Naive thymus-derived CD8-positive, alpha-beta T cell (primary cell): ENCODE measurements around the gene ADGRA1. TPM values are rescaled to one million over a fixed set of nuclear protein-coding genes. Genes with fewer than 3 reads are reported as not detected.

ENCODE experiments used
- ATAC-seq, 2 donors: fragments of 150-1000 bp; cut with Tn5 transposase in 1 of 2; sonication (Bioruptor Pico), chemical (Tn5 transposase) in 1 of 2; 1 replicate in 1 of 2; 2 replicates in 1 of 2; pipeline ENCODE4 v1.10.0; 2021; ENCODE audit warnings: mild to moderate bottlenecking in 2 of 2, moderate library complexity in 2 of 2
- POLR2A ChIA-PET: fragments of 350-600 bp; sonication (Branson Sonifier 250); formaldehyde crosslinking; loops from one replicate; lab custom pipeline; 2021; ENCODE audit warnings: antibody characterized with exemption; lab: Charles Lee
- DNase-seq, 10 donors: peaks; one replicate each; pipeline versions ENCODE4 v3.0.0 to v3.0.0-alpha.2; 2020 to 2022
- H3K27ac Mint-ChIP-seq, 10 donors: one replicate each; pipeline ENCODE4 v1.8.0; 2020 to 2022; ENCODE audit warnings: mild to moderate bottlenecking in 10 of 10, mixed read lengths in 10 of 10, moderate library complexity in 4 of 10, inconsistent platforms in 1 of 10
- H3K27me3 Mint-ChIP-seq, 5 donors: one replicate each; pipeline ENCODE4 v1.8.0; 2021 to 2022; ENCODE audit warnings: mixed read lengths in 5 of 5
- H3K36me3 Mint-ChIP-seq, 3 donors: one replicate each; pipeline ENCODE4 v1.8.0; 2020 to 2022; ENCODE audit warnings: mixed read lengths in 3 of 3, mild to moderate bottlenecking in 2 of 3, inconsistent platforms in 1 of 3
- H3K4me1 Mint-ChIP-seq, 4 donors: one replicate each; pipeline ENCODE4 v1.8.0; 2021 to 2022; ENCODE audit warnings: mixed read lengths in 4 of 4
- H3K4me3 Mint-ChIP-seq, 10 donors: one replicate each; pipeline ENCODE4 v1.8.0; 2020 to 2022; ENCODE audit warnings: mild to moderate bottlenecking in 10 of 10, mixed read lengths in 10 of 10, moderate library complexity in 6 of 10, inconsistent platforms in 1 of 10
- H3K9me3 Mint-ChIP-seq, 9 donors: one replicate each; pipeline ENCODE4 v1.8.0; 2020 to 2022; ENCODE audit warnings: mixed read lengths in 9 of 9, mild to moderate bottlenecking in 3 of 9, inconsistent platforms in 1 of 9, moderate library complexity in 1 of 9
- polyA plus RNA-seq, 3 donors: library from polyadenylated mRNA; unstranded; fragments of 300-500 nt; fragmentation: Illumina TruSeq; gene quantifications; one replicate each; pipeline ENCODE4 v1.2.3, GENCODE V29; 2021
- total RNA-seq, 8 experiments: library from RNA in 2 of 8; stranded (reverse) in 2 of 8; gene quantifications; one replicate each; pipeline ENCODE4 v1.2.3 and lab custom pipeline; 2021 to 2026

The ADGRA1 gene
- total RNA-seq (not detected), polyA plus RNA-seq (not detected), total RNA-seq (lab: John Stamatoyannopoulos, UW) (0 reads per million in 6 experiments)

- POLR2A ChIA-PET = no interaction called here
- DNase-seq (no peak), ATAC-seq (no peak)
- Mint-ChIP-seq H3K9me3 (no peaks in the 10 kb centered on the region), H3K27ac (no peak within 1 kb of the TSS), H3K4me1 (peaks cover 0 to 6% (median 2%) of the 10 kb centered on the region in 4 donors), H3K36me3 (no peaks in the 10 kb centered on the region), H3K4me3 (no peak within 1 kb of the TSS), H3K27me3 (peaks cover 9 to 46% (median 21%) of the 10 kb centered on the region in 5 donors)
Observed at GRCh38 chr10:133087679-133088178, at the start of gene ADGRA1. TSS of gene ADGRA1 (plus strand) at chr10:133087924. CDS start at chr10:133088910, 986 bp downstream.

GRCh38 chr10:133038036-133038823, 49.5 kb upstream of the ADGRA1 start:
- Mint-ChIP-seq H3K4me3 (no peak overlapping the region), H3K27me3 (peaks cover 2 to 22% (median 9%) of the 10 kb centered on the region in 5 donors), H3K9me3 (no peaks in the 10 kb centered on the region), H3K27ac (no peak overlapping the region), H3K36me3 (no peaks in the 10 kb centered on the region), H3K4me1 (no peaks in the 10 kb centered on the region)
- DNase-seq = no peak
- ATAC-seq = no peak
- POLR2A ChIA-PET = no interaction called here

DNA sequence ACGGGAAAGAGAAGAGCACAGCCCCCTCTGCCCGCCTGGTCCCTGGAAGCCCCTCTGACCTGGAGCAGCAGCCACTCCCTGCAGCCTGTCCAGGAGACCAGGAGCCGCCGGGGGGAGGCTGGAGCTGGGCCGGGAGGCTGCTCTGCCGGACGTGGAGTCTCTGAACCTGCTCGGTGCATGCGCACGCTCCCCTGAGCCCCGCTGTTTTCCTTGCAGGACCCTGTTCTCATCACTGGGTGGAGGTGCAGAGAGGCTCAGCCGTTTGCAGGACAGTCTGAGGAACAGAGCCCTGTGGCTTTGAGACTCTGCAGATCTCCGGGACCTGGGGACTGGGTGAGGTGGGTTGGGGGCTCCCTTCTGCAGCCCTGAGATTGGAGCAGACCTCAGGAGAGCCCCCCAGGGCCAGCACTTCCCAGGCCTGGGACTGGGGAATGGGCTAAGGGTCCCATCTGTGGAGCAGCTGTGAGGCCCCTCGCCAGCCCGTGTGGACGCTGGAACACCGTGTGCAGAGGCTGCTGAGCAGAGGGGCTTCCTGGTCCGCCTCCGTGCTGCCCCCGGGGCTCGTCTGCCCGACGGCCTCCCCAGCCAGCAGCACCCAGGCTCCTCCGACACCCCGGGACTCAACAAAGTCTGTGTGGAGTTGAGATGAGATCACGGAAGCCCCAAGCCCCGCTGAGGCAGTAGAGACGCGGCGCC, 48.5 kb upstream of the ADGRA1 start:
- ATAC-seq (no peak), DNase-seq (no peak)
- Mint-ChIP-seq H3K27me3 (peaks cover 2 to 19% (median 4%) of the 10 kb centered on the region in 5 donors), H3K4me3 (no peak overlapping the region), H3K4me1 (no peaks in the 10 kb centered on the region), H3K27ac (no peak overlapping the region), H3K9me3 (no peaks in the 10 kb centered on the region), H3K36me3 (no peaks in the 10 kb centered on the region)
- POLR2A ChIA-PET = no interaction called here

- Mint-ChIP-seq H3K36me3 (no peaks in the 10 kb centered on the region), H3K9me3 (no peaks in the 10 kb centered on the region), H3K27ac (no peak overlapping the region), H3K4me3 (no peak overlapping the region), H3K4me1 (no peaks in the 10 kb centered on the region), H3K27me3 (peaks cover 2 to 18% (median 4%) of the 10 kb centered on the region in 5 donors)
- DNase-seq (no peak), ATAC-seq (no peak)
- POLR2A ChIA-PET = no interaction called here
Observed at GRCh38 chr10:133039803-133040165, 47.9 kb upstream of the ADGRA1 start.

- Mint-ChIP-seq H3K4me3 (no peak overlapping the region), H3K4me1 (no peaks in the 10 kb centered on the region), H3K27me3 (peaks cover 2 to 14% (median 4%) of the 10 kb centered on the region in 5 donors), H3K36me3 (no peaks in the 10 kb centered on the region), H3K27ac (no peak overlapping the region), H3K9me3 (no peaks in the 10 kb centered on the region)
- no peak for DNase-seq
- POLR2A ChIA-PET = no interaction called here
- no peak for ATAC-seq
Observed at GRCh38 chr10:133040198-133040597, 47.5 kb upstream of the ADGRA1 start.

- Mint-ChIP-seq H3K27ac (no peak overlapping the region), H3K9me3 (no peaks in the 10 kb centered on the region), H3K4me3 (no peak overlapping the region), H3K4me1 (no peaks in the 10 kb centered on the region), H3K36me3 (no peaks in the 10 kb centered on the region), H3K27me3 (peaks cover 2 to 11% (median 4%) of the 10 kb centered on the region in 5 donors)
- POLR2A ChIA-PET = no interaction called here
- no peak for DNase-seq
- ATAC-seq = no peak
Observed at GRCh38 chr10:133041101-133041500, 46.6 kb upstream of the ADGRA1 start.

DNA sequence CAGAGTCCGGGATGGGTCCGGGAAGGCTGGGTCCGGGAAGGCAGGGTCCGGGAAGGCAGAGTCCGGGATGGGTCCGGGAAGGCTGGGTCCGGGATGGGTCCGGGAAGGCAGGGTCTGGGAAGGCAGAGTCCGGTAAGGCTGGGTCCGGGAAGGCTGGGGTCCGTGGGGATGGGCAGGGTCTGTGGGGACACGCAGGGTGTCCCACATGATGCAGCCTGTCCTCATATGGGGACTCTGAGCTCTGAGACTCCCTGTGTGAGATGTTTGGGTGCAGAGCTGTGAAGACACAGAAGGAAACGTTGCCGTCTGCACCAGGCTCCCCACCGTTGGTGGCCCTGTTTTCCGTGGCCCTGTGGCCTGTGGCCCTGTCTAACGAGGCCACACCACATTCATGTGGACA, 45.7 kb upstream of the ADGRA1 start:
- Mint-ChIP-seq H3K9me3 (no peaks in the 10 kb centered on the region), H3K27ac (no peak overlapping the region), H3K27me3 (peaks cover 2 to 11% (median 4%) of the 10 kb centered on the region in 5 donors), H3K36me3 (no peaks in the 10 kb centered on the region), H3K4me3 (no peak overlapping the region), H3K4me1 (no peaks in the 10 kb centered on the region)
- ATAC-seq (no peak), DNase-seq (no peak)
- POLR2A ChIA-PET = no interaction called here

DNA sequence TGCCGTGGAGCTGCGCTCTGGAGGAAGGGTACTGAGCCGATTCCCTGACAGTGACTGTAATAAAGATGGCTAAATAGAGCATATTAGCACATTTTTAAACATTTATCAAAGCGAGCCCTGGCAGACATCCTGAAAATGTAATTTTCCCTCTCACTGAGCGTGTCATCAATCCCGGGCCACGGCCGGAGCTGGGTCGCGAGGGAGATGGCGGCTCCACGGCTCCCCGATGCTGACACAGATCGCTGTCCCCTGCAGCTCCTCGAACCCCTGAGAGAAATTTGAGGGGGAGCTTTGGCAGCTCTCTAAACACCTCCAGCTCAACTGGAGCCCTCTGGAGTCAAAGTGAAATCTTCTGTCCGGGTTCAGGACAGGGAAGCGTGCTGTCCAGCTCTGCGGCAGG, 44.9 kb upstream of the ADGRA1 start:
- ATAC-seq (no peak), DNase-seq (no peak)
- Mint-ChIP-seq H3K9me3 (no peaks in the 10 kb centered on the region), H3K27ac (no peak overlapping the region), H3K27me3 (peaks cover 2 to 12% (median 7%) of the 10 kb centered on the region in 5 donors), H3K4me3 (no peak overlapping the region), H3K4me1 (no peaks in the 10 kb centered on the region), H3K36me3 (no peaks in the 10 kb centered on the region)
- POLR2A ChIA-PET = no interaction called here

- Mint-ChIP-seq H3K4me1 (no peaks in the 10 kb centered on the region), H3K27me3 (peaks cover under 1 to 14% (median 9%) of the 10 kb centered on the region in 5 donors), H3K27ac (no peak overlapping the region), H3K36me3 (no peaks in the 10 kb centered on the region), H3K9me3 (no peaks in the 10 kb centered on the region), H3K4me3 (no peak overlapping the region)
- DNase-seq = no peak
- no peak for ATAC-seq
- POLR2A ChIA-PET = no interaction called here
Observed at GRCh38 chr10:133043541-133044225, 44.0 kb upstream of the ADGRA1 start.

DNA sequence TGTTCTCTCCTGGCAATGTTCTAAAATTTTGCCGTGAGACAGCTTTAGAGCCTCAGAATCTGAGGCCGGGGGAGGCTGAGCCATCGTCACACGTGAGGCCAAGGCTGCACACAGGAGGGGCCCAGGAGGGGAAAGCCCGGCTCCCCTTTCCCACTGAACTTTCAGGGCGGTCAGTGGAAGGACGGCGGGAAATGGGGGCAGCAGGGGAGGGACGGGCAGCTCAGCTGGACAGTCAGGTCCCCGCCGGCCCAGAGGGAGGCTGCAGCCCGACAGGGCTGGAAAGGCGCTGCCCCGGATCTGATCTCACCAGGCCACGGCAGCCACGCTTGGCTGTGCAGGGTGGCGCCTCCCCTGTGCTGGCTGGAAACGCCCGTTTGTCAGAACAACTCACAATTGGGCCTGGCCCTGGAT, 43.3 kb upstream of the ADGRA1 start:
- Mint-ChIP-seq H3K4me1 (no peaks in the 10 kb centered on the region), H3K27me3 (peaks cover 0 to 18% (median 9%) of the 10 kb centered on the region in 5 donors), H3K27ac (no peak overlapping the region), H3K9me3 (no peaks in the 10 kb centered on the region), H3K36me3 (no peaks in the 10 kb centered on the region), H3K4me3 (no peak overlapping the region)
- POLR2A ChIA-PET = no interaction called here
- DNase-seq (no peak), ATAC-seq (no peak)

GRCh38 chr10:133045556-133046389, 42.0 kb upstream of the ADGRA1 start:
- POLR2A ChIA-PET = no interaction called here
- peaks cover 0 to 16% (median 9%) of the 10 kb centered on the region in 5 donors for H3K27me3 Mint-ChIP-seq
- H3K36me3 Mint-ChIP-seq = no peaks in the 10 kb centered on the region
- H3K9me3 Mint-ChIP-seq = no peaks in the 10 kb centered on the region
- no peak overlapping the region for H3K4me3 Mint-ChIP-seq
- no peak for ATAC-seq
- DNase-seq = no peak
- no peak overlapping the region for H3K27ac Mint-ChIP-seq
- H3K4me1 Mint-ChIP-seq = no peaks in the 10 kb centered on the region

- Mint-ChIP-seq H3K4me1 (no peaks in the 10 kb centered on the region), H3K27ac (no peak overlapping the region), H3K27me3 (peaks cover 0 to 14% (median 9%) of the 10 kb centered on the region in 5 donors), H3K9me3 (no peaks in the 10 kb centered on the region), H3K36me3 (no peaks in the 10 kb centered on the region), H3K4me3 (no peak overlapping the region)
- no peak for ATAC-seq
- POLR2A ChIA-PET = no interaction called here
- no peak for DNase-seq
Observed at GRCh38 chr10:133046390-133046765, 41.3 kb upstream of the ADGRA1 start.
